IMR-90 (cell line): Measurements from ENCODE around the gene ODAM. TPM values are rescaled to one million over a fixed set of nuclear protein-coding genes. Genes with fewer than 3 reads are reported as not detected.

Experiments
- ATAC-seq: fragments of 200-7000 bp; cut with Tn5 transposase; 2 replicates; pipeline ENCODE4 v1.9.1; 2020; ENCODE audit warnings: low read depth, mild to moderate bottlenecking, moderate library complexity
- BruUV-seq: library from RNA; stranded (reverse); fragments of 400-500 nt; replicated peaks from 2 replicates; lab custom pipeline; 2021; lab: Mats Ljungman, UMichigan
- CTCF ChIA-PET: fragments of 300-600 bp; formaldehyde crosslinking; extraction: SDS; loops from one replicate; lab custom pipeline; 2021; ENCODE audit warnings: antibody characterized with exemption; lab: Yijun Ruan, JAX
- POLR2A ChIA-PET: fragments of 300-600 bp; sonication (Branson Sonifier 250); formaldehyde crosslinking; loops from one replicate; lab custom pipeline; 2022; ENCODE audit warnings: antibody characterized with exemption; ENCODE audit not compliant: unreplicated experiment; lab: Charles Lee
- DNase-seq: peaks from one replicate; pipeline ENCODE4 v3.0.0; 2013
- H2AFZ ChIP-seq: replicated peaks from 2 replicates; pipeline ENCODE3; 2013; ENCODE audit warnings: low read length, mild to moderate bottlenecking; ENCODE audit not compliant: poor library complexity
- H2AK5ac ChIP-seq: 2 replicates; pipeline ENCODE4 v1.6.1; 2013; ENCODE audit warnings: low read depth, low read length, inconsistent platforms
- H2AK9ac ChIP-seq: replicated peaks from 2 replicates; pipeline ENCODE3; 2013; ENCODE audit warnings: mild to moderate bottlenecking, low read depth, low read length, moderate library complexity; ENCODE audit not compliant: poor library complexity
- H2BK120ac ChIP-seq: 2 replicates; pipeline ENCODE4 v1.6.1; 2013; ENCODE audit warnings: low read depth, low read length, inconsistent platforms
- H2BK15ac ChIP-seq: 3 replicates; pipeline ENCODE4 v1.6.1; 2013; ENCODE audit warnings: low read depth, low read length, inconsistent platforms
- H2BK20ac ChIP-seq: 2 replicates; pipeline ENCODE4 v1.6.1; 2013; ENCODE audit warnings: low read depth, mild to moderate bottlenecking, inconsistent platforms, low read length, moderate library complexity
- H2BK5ac ChIP-seq: 2 replicates; pipeline ENCODE4 v1.6.1; 2013; ENCODE audit warnings: mild to moderate bottlenecking, low read depth, low read length, inconsistent platforms; ENCODE audit not compliant: poor library complexity, severe bottlenecking
- H3K14ac ChIP-seq: replicated peaks from 2 replicates; pipeline ENCODE4 v1.6.1; 2013; ENCODE audit warnings: low read depth, low read length, inconsistent platforms
- H3K18ac ChIP-seq: 2 replicates; pipeline ENCODE4 v1.6.1; 2013; ENCODE audit warnings: low read depth, low read length, control low read depth
- H3K23ac ChIP-seq: 2 replicates; pipeline ENCODE4 v1.6.1; 2013; ENCODE audit warnings: low read depth, low read length, inconsistent platforms
- H3K27ac ChIP-seq: 2 replicates; pipeline ENCODE4 v1.5.1; 2013; ENCODE audit warnings: mild to moderate bottlenecking, control low read depth, low read length; ENCODE audit not compliant: insufficient read depth
- H3K27me3 ChIP-seq: 2 replicates; pipeline ENCODE4 v1.6.1; 2013; ENCODE audit warnings: low read length; ENCODE audit not compliant: control insufficient read depth, insufficient read depth
- H3K36me3 ChIP-seq: 2 replicates; pipeline ENCODE4 v1.6.1; 2013; ENCODE audit warnings: low read length, mixed read lengths; ENCODE audit not compliant: control insufficient read depth, insufficient read depth
- H3K4ac ChIP-seq: 2 replicates; pipeline ENCODE4 v1.6.1; 2013; ENCODE audit warnings: low read depth, low read length, inconsistent platforms
- H3K4me1 ChIP-seq: 2 replicates; pipeline ENCODE4 v1.6.1; 2013; ENCODE audit warnings: low read length, mixed read lengths; ENCODE audit not compliant: control insufficient read depth, insufficient read depth
- H3K4me2 ChIP-seq: 2 replicates; pipeline ENCODE4 v1.6.1; 2013; ENCODE audit warnings: low read depth, mild to moderate bottlenecking, control low read depth, low read length, moderate library complexity
- H3K4me3 ChIP-seq: 2 replicates; pipeline ENCODE4 v1.5.1; 2013; ENCODE audit warnings: low read depth, mild to moderate bottlenecking, control low read depth, low read length, moderate library complexity; ENCODE audit not compliant: insufficient read depth
- H3K56ac ChIP-seq: 2 replicates; pipeline ENCODE4 v1.6.1; 2013; ENCODE audit warnings: low read length, inconsistent platforms; ENCODE audit not compliant: insufficient read depth; ENCODE audit errors: extremely low read depth
- H3K79me1 ChIP-seq, 2 experiments: 2 replicates each; pipeline ENCODE4 v1.6.1; 2013; ENCODE audit warnings: low read length in 2 of 2, inconsistent platforms in 1 of 2, low read depth in 1 of 2
- H3K9ac ChIP-seq: 2 replicates; pipeline ENCODE4 v1.6.1; 2013; ENCODE audit warnings: low read depth, low read length, control low read depth
- H3K9me1 ChIP-seq: 2 replicates; pipeline ENCODE4 v1.6.1; 2013; ENCODE audit warnings: low read length, inconsistent platforms; ENCODE audit not compliant: insufficient read depth
- H3K9me3 ChIP-seq: 2 replicates; pipeline ENCODE4 v1.6.1; 2013; ENCODE audit warnings: low read length; ENCODE audit not compliant: control insufficient read depth, insufficient read depth
- H4K20me1 ChIP-seq: 2 replicates; pipeline ENCODE4 v1.6.1; 2013; ENCODE audit warnings: low read length, inconsistent platforms; ENCODE audit not compliant: insufficient read depth
- H4K5ac ChIP-seq: 2 replicates; pipeline ENCODE4 v1.6.1; 2013; ENCODE audit warnings: mild to moderate bottlenecking, low read depth, low read length, control low read depth
- H4K8ac ChIP-seq, 2 experiments: 2 replicates each; pipeline ENCODE4 v1.6.1; 2013; ENCODE audit warnings: low read depth in 2 of 2, low read length in 2 of 2, control low read depth in 1 of 2, inconsistent platforms in 1 of 2
- H4K91ac ChIP-seq: 2 replicates; pipeline ENCODE4 v1.6.1; 2013; ENCODE audit warnings: low read depth, low read length, inconsistent platforms; ENCODE audit not compliant: insufficient read depth
- BHLHE40 ChIP-seq: fragments of 150-350 bp; IDR thresholded peaks from 2 replicates; pipeline ENCODE4 v1.6.1; 2016; ENCODE audit warnings: mild to moderate bottlenecking, low read depth, low read length
- CEBPB ChIP-seq: IDR thresholded peaks from 2 replicates; pipeline ENCODE4 v1.6.1; 2012; ENCODE audit warnings: low read depth, low read length, improper control_type of control experiment
- CHD1 ChIP-seq: IDR thresholded peaks from 2 replicates; pipeline ENCODE4 v1.6.1; 2012; ENCODE audit warnings: low read depth, low read length, improper control_type of control experiment
- FOS ChIP-seq: fragments of 150-350 bp; IDR thresholded peaks from 2 replicates; pipeline ENCODE4 v1.6.1; 2016; ENCODE audit warnings: low read depth, low read length
- MAFK ChIP-seq: IDR thresholded peaks from 2 replicates; pipeline ENCODE4 v1.6.1; 2012; ENCODE audit warnings: low read depth, low read length, improper control_type of control experiment
- MAZ ChIP-seq: IDR thresholded peaks from 2 replicates; pipeline ENCODE4 v1.6.1; 2012; ENCODE audit warnings: low read depth, mild to moderate bottlenecking, low read length, improper control_type of control experiment, moderate library complexity, borderline replicate concordance
- MXI1 ChIP-seq: IDR thresholded peaks from 2 replicates; pipeline ENCODE4 v1.6.1; 2012; ENCODE audit warnings: low read depth, mild to moderate bottlenecking, low read length, moderate library complexity, borderline replicate concordance
- NFE2L2 ChIP-seq: fragments of 150-350 bp; IDR thresholded peaks from 2 replicates; pipeline ENCODE4 v1.6.1; 2016; ENCODE audit warnings: low read depth, mild to moderate bottlenecking, low read length
- POLR2A ChIP-seq: IDR thresholded peaks from 2 replicates; pipeline ENCODE4 v1.6.1; 2012; ENCODE audit warnings: mild to moderate bottlenecking, low read depth, low read length
- RAD21 ChIP-seq: IDR thresholded peaks from 2 replicates; pipeline ENCODE4 v1.6.1; 2012; ENCODE audit warnings: low read length, improper control_type of control experiment
- RCOR1 ChIP-seq: IDR thresholded peaks from 2 replicates; pipeline ENCODE4 v1.6.1; 2012; ENCODE audit warnings: mild to moderate bottlenecking, low read length, improper control_type of control experiment; ENCODE audit not compliant: insufficient replicate concordance
- RFX5 ChIP-seq: IDR thresholded peaks from 2 replicates; pipeline ENCODE4 v1.8.0; 2012; ENCODE audit warnings: low read depth, mild to moderate bottlenecking, low read length, moderate library complexity
- SMC3 ChIP-seq: fragments of 150-350 bp; IDR thresholded peaks from 2 replicates; pipeline ENCODE4 v1.6.1; 2016; ENCODE audit warnings: low read depth, mild to moderate bottlenecking, antibody characterized with exemption, low read length, moderate library complexity
- WGBS, 2 experiments: methylation state at CpG; one replicate each; pipeline versions ENCODE4 v1.1.5 to v1.1.7; 2013; ENCODE audit warnings: missing lambda C conversion rate in 2 of 2; ENCODE audit not compliant: insufficient read length in 1 of 2; ENCODE audit errors: extremely low coverage in 2 of 2; 5-methylcytosine and 5-hydroxymethylcytosine counted together
- dilution Hi-C: fragments of 300-500 bp; cut with HindIII; formaldehyde crosslinking; loops from one replicate; pipeline ENCODE4 v1.14.3; 2018; ENCODE audit warnings: low sequenced_read_pairs; ENCODE audit not compliant: unreplicated experiment
- in situ Hi-C: fragments of 300-500 bp; cut with MboI; formaldehyde crosslinking; loops from 3 replicates; pipeline ENCODE4 v1.14.3; 2019; ENCODE audit warnings: low sequenced_read_pairs, inconsistent platforms, mixed read lengths
- intact Hi-C: fragments of 100-400 bp; cut with micrococcal nuclease; formaldehyde crosslinking; loops from 2 replicates; pipeline ENCODE4 v1.10.0; 2022
- polyA plus RNA-seq, 3 experiments: library from polyadenylated mRNA; depleted of rRNA; stranded (reverse); fragments of >200 nt; gene quantifications; 2 replicates each; pipeline ENCODE4 v1.2.3, GENCODE V29; 2012; ENCODE audit warnings: low replicate concordance in 1 of 3
- total RNA-seq: library from RNA; depleted of rRNA; stranded (reverse); fragments of >200 nt; gene quantifications from 2 replicates; pipeline ENCODE4 v1.2.3, GENCODE V29; 2012
- TF ChIP-seq, protein P1 (sequence below): fragments of 150-350 bp; IDR thresholded peaks from 2 replicates; pipeline ENCODE4 v1.6.1; 2017; ENCODE audit warnings: mild to moderate bottlenecking, antibody characterized with exemption, low read length, low read depth
- TF ChIP-seq, protein P2 (sequence below): fragments of 150-350 bp; IDR thresholded peaks from 2 replicates; pipeline ENCODE4 v1.6.1; 2016; ENCODE audit warnings: low read depth, mild to moderate bottlenecking, low read length, moderate library complexity, borderline replicate concordance
- TF ChIP-seq, protein P3 (sequence below): conservative IDR thresholded peaks from 2 replicates; pipeline ENCODE4 v1.5.1; 2012; ENCODE audit warnings: mild to moderate bottlenecking, low read depth, low read length, improper control_type of control experiment

The ODAM gene
- total and polyA plus RNA-seq, 2 of the 4 experiments (the other 2 are of a cell fraction), result not detected

DNA sequence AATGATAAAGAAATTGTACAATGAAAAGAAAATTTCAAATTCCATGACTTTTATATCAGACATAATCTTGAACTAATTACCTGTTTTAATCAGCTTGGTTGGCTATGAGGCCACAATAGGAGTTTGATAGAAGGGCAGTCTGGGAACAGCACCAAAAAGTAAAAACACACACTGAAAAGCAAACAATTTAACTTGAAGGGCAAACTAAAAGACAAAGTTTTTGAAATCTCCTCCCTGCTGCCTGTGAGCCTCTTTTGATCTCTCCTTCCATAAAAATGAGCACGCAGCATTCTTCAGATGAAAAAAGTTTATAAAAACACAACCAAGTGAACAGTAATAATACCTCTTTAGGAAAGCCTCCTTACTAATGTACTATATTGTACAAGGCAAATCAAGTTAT lies 8.1 kb downstream of the ODAM start:
- WGBS, 2 experiments, result no CpG with 5 or more reads among the region's 1 CpG

More for the DNA sequence above, 8.1 kb downstream of the ODAM start:
- Histone ChIP-seq H2BK5ac (no peak overlapping the region), H3K4me2 (no peak overlapping the region), H3K79me1 (no peaks in the 10 kb centered on the region), H3K27me3 (no peaks in the 10 kb centered on the region), H3K14ac (no peak overlapping the region), H2AK5ac (no peak overlapping the region), H4K8ac (no peak overlapping the region), H2BK20ac (no peak overlapping the region), H2BK120ac (no peak overlapping the region), H3K4me3 (no peak overlapping the region), H3K9me3 (no peaks in the 10 kb centered on the region), H3K4me1 (no peaks in the 10 kb centered on the region), H3K18ac (no peak overlapping the region), H2AFZ (no peak overlapping the region), H3K9ac (no peak overlapping the region), H2BK15ac (no peak overlapping the region), H3K9me1 (no peaks in the 10 kb centered on the region), H2AK9ac (no peak overlapping the region), H3K56ac (no peak overlapping the region), H3K27ac (no peak overlapping the region), H4K91ac (no peak overlapping the region), H3K4ac (no peak overlapping the region), H4K5ac (no peak overlapping the region), H3K23ac (no peak overlapping the region), H4K20me1 (no peaks in the 10 kb centered on the region), H3K36me3 (no peaks in the 10 kb centered on the region)
- no TSS peak for BruUV-seq
- DNase-seq (no peak), ATAC-seq (no peak)
- TF ChIP-seq MAZ (no peak), RCOR1 (no peak), RFX5 (no peak), POLR2A (no peak), NFE2L2 (no peak), CHD1 (no peak), CEBPB (no peak), MXI1 (no peak), BHLHE40 (no peak), SMC3 (no peak), FOS (no peak), MAFK (no peak), RAD21 (no peak)
- TF ChIP-seq, protein P1, sequence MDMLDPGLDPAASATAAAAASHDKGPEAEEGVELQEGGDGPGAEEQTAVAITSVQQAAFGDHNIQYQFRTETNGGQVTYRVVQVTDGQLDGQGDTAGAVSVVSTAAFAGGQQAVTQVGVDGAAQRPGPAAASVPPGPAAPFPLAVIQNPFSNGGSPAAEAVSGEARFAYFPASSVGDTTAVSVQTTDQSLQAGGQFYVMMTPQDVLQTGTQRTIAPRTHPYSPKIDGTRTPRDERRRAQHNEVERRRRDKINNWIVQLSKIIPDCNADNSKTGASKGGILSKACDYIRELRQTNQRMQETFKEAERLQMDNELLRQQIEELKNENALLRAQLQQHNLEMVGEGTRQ, result no peak
- TF ChIP-seq, protein P2, sequence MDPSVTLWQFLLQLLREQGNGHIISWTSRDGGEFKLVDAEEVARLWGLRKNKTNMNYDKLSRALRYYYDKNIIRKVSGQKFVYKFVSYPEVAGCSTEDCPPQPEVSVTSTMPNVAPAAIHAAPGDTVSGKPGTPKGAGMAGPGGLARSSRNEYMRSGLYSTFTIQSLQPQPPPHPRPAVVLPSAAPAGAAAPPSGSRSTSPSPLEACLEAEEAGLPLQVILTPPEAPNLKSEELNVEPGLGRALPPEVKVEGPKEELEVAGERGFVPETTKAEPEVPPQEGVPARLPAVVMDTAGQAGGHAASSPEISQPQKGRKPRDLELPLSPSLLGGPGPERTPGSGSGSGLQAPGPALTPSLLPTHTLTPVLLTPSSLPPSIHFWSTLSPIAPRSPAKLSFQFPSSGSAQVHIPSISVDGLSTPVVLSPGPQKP, result no peak
- TF ChIP-seq, protein P3, sequence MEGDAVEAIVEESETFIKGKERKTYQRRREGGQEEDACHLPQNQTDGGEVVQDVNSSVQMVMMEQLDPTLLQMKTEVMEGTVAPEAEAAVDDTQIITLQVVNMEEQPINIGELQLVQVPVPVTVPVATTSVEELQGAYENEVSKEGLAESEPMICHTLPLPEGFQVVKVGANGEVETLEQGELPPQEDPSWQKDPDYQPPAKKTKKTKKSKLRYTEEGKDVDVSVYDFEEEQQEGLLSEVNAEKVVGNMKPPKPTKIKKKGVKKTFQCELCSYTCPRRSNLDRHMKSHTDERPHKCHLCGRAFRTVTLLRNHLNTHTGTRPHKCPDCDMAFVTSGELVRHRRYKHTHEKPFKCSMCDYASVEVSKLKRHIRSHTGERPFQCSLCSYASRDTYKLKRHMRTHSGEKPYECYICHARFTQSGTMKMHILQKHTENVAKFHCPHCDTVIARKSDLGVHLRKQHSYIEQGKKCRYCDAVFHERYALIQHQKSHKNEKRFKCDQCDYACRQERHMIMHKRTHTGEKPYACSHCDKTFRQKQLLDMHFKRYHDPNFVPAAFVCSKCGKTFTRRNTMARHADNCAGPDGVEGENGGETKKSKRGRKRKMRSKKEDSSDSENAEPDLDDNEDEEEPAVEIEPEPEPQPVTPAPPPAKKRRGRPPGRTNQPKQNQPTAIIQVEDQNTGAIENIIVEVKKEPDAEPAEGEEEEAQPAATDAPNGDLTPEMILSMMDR, result no peak
- POLR2A ChIA-PET, result no interaction called here
- intact Hi-C loops, result no loop called here
- in situ Hi-C loops, result no loop called here
- dilution Hi-C loops, result no loop called here
- CTCF ChIA-PET, result interaction anchor here (0.6 kb wide), 1 partner anchor 121 kb away, joined by 3 read pairs; no protein-coding TSS in a partner anchor
